Measurements from ENCODE around the gene TBX15. TPM values are rescaled to one million over a fixed set of nuclear protein-coding genes. Genes with fewer than 3 reads are reported as not detected.

The TBX15 gene
- total RNA-seq, 4 donors from 2014 or later, result 0.14 to 0.32 TPM; not detected in 2

DNA sequence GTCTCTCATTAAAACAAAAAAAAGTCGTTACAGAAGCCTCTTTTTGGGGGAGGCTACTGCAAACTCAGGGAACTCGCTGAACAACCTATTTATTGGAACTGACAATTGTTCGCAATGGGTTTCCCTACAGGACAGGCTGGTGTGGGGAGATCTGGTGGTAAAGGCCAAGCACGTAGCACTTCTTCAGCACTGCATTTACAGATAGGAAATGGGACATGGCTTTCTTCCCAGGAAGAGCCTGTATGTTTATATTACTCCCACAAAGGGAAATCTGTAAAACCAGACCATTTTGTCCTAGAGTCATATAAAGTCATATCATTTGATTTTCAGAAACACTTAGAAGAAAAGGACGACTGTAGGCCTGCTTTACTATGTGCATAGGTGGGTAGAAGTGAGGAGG lies 38.8 kb upstream of the TBX15 start:
- TF ChIP-seq POLR2AphosphoS5 (IDR thresholded peaks at IDR 0.05) (no peak), EP300 (IDR thresholded peaks at IDR 0.05; ENCODE audit: low read depth) (no peak), POLR2A (IDR thresholded peaks at IDR 0.05) (no peak)
- TF ChIP-seq, protein P1, sequence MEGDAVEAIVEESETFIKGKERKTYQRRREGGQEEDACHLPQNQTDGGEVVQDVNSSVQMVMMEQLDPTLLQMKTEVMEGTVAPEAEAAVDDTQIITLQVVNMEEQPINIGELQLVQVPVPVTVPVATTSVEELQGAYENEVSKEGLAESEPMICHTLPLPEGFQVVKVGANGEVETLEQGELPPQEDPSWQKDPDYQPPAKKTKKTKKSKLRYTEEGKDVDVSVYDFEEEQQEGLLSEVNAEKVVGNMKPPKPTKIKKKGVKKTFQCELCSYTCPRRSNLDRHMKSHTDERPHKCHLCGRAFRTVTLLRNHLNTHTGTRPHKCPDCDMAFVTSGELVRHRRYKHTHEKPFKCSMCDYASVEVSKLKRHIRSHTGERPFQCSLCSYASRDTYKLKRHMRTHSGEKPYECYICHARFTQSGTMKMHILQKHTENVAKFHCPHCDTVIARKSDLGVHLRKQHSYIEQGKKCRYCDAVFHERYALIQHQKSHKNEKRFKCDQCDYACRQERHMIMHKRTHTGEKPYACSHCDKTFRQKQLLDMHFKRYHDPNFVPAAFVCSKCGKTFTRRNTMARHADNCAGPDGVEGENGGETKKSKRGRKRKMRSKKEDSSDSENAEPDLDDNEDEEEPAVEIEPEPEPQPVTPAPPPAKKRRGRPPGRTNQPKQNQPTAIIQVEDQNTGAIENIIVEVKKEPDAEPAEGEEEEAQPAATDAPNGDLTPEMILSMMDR (IDR thresholded peaks at IDR 0.05), result no peak
- no peaks in the 10 kb centered on the region for H3K27me3 ChIP-seq
- in situ Hi-C loops (cut with MboI; ENCODE audit: low pct_ligation_motif_present in 1 of 4, low pct_unique_long_range_greater_than_20kb in 1 of 4, low sequenced_read_pairs in 3 of 4), result no loop called here
- intact Hi-C loops (cut with DNase I; ENCODE audit: low total_unique reads), result no loop called here
- H3K36me3 ChIP-seq, result no peaks in the 10 kb centered on the region
- DNase-seq, result no peak
- no peaks in the 10 kb centered on the region for H3K9me3 ChIP-seq
- no peak overlapping the region for H3K4me3 ChIP-seq
- H3K4me1 ChIP-seq, result no peaks in the 10 kb centered on the region
- WGBS, 2 donors (ENCODE audit: low coverage in 1 of 2), result 82 to 86% methylated on average over 3 to 5 of the region's 5 CpGs
- no peak overlapping the region for H3K27ac ChIP-seq

GRCh38 chr1:119015547-119015946 lies 27.4 kb upstream of the TBX15 start:
- no peaks in the 10 kb centered on the region for H3K4me1 ChIP-seq
- intact Hi-C loops (cut with DNase I; ENCODE audit: low total_unique reads), result no loop called here
- H3K27ac ChIP-seq, result no peak overlapping the region
- no peaks in the 10 kb centered on the region for H3K36me3 ChIP-seq
- WGBS, 2 donors (ENCODE audit: low coverage in 1 of 2), result 64 to 70% methylated on average over 2 of the region's 2 CpGs
- peaks cover 4% of the 10 kb centered on the region for H3K27me3 ChIP-seq
- no peak for DNase-seq
- no peaks in the 10 kb centered on the region for H3K9me3 ChIP-seq
- in situ Hi-C loops (cut with MboI; ENCODE audit: low pct_ligation_motif_present in 1 of 4, low pct_unique_long_range_greater_than_20kb in 1 of 4, low sequenced_read_pairs in 3 of 4), result loop anchor here in 2 of 4 donors (25.0 kb wide), 1 partner anchor 853 kb away; no protein-coding TSS in a partner anchor
- TF ChIP-seq EP300 (IDR thresholded peaks at IDR 0.05; ENCODE audit: low read depth), result no peak
- TF ChIP-seq, protein P1 (IDR thresholded peaks at IDR 0.05), result no peak
- TF ChIP-seq POLR2AphosphoS5 (IDR thresholded peaks at IDR 0.05), result no peak
- TF ChIP-seq POLR2A (IDR thresholded peaks at IDR 0.05), result no peak
- H3K4me3 ChIP-seq, result no peak overlapping the region

DNA sequence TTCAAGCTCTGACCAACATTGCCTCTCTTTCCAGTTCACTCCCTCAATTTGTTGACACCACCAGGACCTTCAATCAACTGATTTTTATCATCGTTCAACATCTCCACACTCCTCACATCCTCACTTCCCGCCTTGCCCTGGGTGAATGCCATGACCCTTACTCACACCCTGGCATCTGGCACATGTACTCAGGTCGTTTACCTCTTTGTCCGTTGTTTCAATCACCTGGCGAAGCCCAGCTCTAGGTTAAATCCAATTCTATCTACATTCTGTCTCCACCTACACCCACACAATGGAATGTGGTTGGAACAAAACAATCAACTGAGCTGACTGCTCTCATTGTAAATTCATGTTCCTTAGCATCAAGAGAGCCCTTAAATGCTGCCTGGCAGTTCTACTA lies 24.2 kb upstream of the TBX15 start:
- Histone ChIP-seq H3K9me3 (no peaks in the 10 kb centered on the region), H3K27ac (no peak overlapping the region), H3K36me3 (no peaks in the 10 kb centered on the region), H3K27me3 (peaks cover 34% of the 10 kb centered on the region), H3K4me3 (no peak overlapping the region), H3K4me1 (peaks cover 9 to 19% (median 13%) of the 10 kb centered on the region in 4 donors)
- DNase-seq, result no peak
- WGBS, 2 donors (ENCODE audit: low coverage in 1 of 2), result 64 to 74% methylated on average over 5 of the region's 5 CpGs
- TF ChIP-seq, protein P1 (IDR thresholded peaks at IDR 0.05), result no peak
- TF ChIP-seq EP300 (IDR thresholded peaks at IDR 0.05; ENCODE audit: low read depth) (no peak), POLR2AphosphoS5 (IDR thresholded peaks at IDR 0.05) (no peak), POLR2A (IDR thresholded peaks at IDR 0.05) (no peak)
- in situ Hi-C loops (cut with MboI; ENCODE audit: low pct_ligation_motif_present in 1 of 4, low pct_unique_long_range_greater_than_20kb in 1 of 4, low sequenced_read_pairs in 3 of 4) (loop anchor here in 2 of 4 donors (25.0 kb wide), 1 partner anchor 850 kb away; no protein-coding TSS in a partner anchor), intact Hi-C loops (cut with DNase I; ENCODE audit: low total_unique reads) (no loop called here)

DNA sequence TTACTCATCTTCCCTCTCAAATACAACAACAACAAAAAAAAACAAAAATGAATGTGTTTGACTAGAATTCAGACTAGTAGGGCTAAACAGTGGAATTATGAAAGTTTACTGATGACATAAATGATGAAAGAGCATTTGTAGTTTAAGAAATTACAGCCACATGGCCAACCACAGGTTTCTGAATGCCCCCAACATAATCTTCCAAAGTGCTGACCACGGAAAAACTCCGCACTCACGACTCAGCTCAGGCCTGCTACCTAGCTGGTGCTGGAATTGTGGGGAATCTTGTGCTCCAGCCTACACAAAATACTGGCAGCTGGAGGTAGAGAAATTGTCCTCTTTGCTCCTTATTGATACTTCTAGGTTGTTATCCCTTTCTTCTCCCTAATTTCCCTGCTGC lies 23.6 kb upstream of the TBX15 start:
- H3K27ac ChIP-seq, result no peak overlapping the region
- DNase-seq, result no peak
- H3K9me3 ChIP-seq, result no peaks in the 10 kb centered on the region
- peaks cover 9 to 25% (median 18%) of the 10 kb centered on the region in 4 donors for H3K4me1 ChIP-seq
- TF ChIP-seq, protein P1 (IDR thresholded peaks at IDR 0.05), result no peak
- TF ChIP-seq POLR2A (IDR thresholded peaks at IDR 0.05) (no peak), POLR2AphosphoS5 (IDR thresholded peaks at IDR 0.05) (no peak), EP300 (IDR thresholded peaks at IDR 0.05; ENCODE audit: low read depth) (no peak)
- in situ Hi-C loops (cut with MboI; ENCODE audit: low pct_ligation_motif_present in 1 of 4, low pct_unique_long_range_greater_than_20kb in 1 of 4, low sequenced_read_pairs in 3 of 4), result loop anchor here in 2 of 4 donors (25.0 kb wide), 1 partner anchor 849 kb away; no protein-coding TSS in a partner anchor
- H3K4me3 ChIP-seq, result no peak overlapping the region
- H3K27me3 ChIP-seq, result peaks cover 40% of the 10 kb centered on the region
- 84 to 100% methylated on average over 1 to 3 of the region's 3 CpGs for WGBS, 2 donors (ENCODE audit: low coverage in 1 of 2)
- intact Hi-C loops (cut with DNase I; ENCODE audit: low total_unique reads), result no loop called here
- H3K36me3 ChIP-seq, result no peaks in the 10 kb centered on the region
